Measurements from ENCODE around the gene USP15. TPM values are rescaled to one million over a fixed set of nuclear protein-coding genes. Genes with fewer than 3 reads are reported as not detected.
A peak's percentile ranks its signal among the peaks of the same experiment; 100 is the strongest.

USP15 gene
- polyA plus RNA-seq, 3 donors, result 47.8 to 54.8 (median 51.8) TPM

DNA sequence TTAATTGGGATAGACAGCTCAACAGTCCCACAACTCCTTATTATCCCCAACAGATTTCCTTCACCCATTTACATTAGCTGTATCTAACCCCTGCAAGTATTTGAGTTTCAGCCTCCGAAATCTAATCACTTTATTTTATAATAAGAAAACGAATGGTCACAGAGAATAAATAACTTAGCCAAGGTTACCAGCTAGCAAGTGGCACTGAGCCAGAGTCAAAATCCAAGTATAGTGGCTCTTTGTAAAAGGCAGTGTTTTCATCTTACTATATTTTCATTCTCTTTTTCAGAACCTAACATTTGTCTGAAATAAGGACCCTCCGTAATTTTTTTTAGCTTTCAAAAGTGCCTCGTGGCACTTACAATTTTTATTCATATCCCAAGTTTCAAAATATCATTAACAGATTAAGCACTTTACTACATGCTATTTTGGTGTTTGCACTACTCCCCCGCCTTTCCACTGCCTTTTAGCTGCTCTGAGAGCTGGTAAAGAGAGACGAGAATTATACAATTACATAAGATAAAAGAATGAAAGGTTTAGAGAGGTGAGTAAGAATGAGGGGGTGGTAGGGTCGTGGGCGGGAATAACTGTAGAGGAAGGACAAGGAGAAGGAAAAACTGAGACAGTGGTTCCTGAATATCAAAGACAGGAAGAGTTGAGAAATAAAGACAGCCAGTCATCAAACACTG, 3.7 kb upstream of the USP15 start:
- DNase-seq (ENCODE audit: low read depth in 3 of 3, low spot score in 2 of 3), result no peak

GRCh38 chr12:62258231-62258630, 2.0 kb upstream of the USP15 start:
- DNase-seq (ENCODE audit: low read depth in 3 of 3, low spot score in 2 of 3), result no peak

DNA sequence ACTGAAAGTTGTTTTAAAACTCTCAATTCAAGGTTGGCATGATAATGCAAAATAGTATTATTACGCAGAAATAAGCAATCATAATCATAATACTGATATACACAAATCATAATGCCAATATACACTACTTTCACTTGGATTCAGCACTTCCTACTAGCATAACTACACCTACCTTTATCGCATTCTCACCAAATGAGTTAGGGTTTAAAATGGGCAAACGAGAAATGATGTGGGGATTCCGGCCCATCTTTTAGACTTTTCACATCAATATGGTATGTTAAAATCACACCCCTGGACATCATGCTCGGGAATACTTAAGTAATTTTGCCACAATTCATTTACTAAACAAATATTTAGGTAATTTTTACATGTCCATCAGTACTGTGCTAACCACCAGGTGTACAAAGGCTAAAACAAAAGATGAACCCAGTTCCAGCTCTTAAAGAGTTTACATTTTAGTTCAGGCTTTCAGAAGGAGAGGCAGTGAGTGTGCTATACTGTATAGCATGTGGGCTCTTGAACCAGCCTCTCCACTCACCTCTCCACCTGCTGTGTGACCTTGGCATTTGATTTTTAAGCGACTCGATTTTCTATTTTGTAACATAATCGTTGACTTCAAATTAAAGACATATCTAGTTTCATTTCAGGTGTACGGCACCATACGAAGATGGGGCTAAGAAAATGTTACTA, 1.1 kb upstream of the USP15 start:
- DNase-seq (ENCODE audit: low read depth in 3 of 3, low spot score in 2 of 3), result peak in 2 of 3 donors; percentile 6 to 23

DNA sequence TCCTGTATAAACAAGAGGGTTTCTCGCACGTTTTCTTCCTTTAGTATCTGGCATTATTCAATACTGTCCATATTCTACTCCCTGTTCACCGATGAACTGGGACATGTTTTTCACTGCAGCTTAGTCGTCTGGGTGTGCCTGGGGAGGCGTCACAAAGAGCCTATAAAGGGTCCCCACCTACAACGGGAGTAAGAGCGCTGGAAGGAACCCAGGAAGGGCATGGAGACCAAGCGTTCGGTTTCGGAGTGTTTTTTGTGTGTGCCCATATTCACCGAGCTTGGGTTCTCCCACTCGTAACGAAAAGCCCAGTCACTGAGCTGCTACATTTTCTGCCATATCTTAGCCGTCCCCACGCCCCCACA, 592 bp upstream of the USP15 start:
- DNase-seq (ENCODE audit: low read depth in 3 of 3, low spot score in 2 of 3), result peak in 1 of 3 donors; percentile 68

GRCh38 chr12:62260733-62261683, 804 bp downstream of the USP15 start:
- DNase-seq (ENCODE audit: low read depth in 3 of 3, low spot score in 2 of 3), result peak in 1 of 3 donors; percentile 18

GRCh38 chr12:62261876-62262517, 1.8 kb downstream of the USP15 start:
- DNase-seq (ENCODE audit: low read depth in 3 of 3, low spot score in 2 of 3), result no peak

- no peak for DNase-seq (ENCODE audit: low read depth in 3 of 3, low spot score in 2 of 3)
Observed at GRCh38 chr12:62263232-62263631, 3.0 kb downstream of the USP15 start.

DNA sequence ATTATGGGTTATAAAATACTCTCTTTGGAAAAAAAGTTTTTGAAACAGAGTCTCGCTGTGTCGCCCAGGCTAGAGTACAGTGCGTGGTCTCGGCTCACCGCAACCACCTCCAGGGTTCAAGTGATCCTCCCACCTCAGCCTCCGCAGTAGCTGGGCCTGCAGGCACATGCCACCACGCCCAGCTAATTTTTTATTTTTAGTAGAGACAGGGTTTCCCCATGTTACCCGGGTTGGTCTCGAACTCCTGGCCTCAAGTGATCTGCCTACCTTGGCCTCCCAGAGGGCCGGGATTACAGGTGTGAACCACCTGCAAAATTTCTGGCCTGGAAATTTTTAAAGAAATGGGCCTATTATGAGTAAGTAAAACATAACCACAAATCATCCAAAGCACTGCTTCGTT, 3.8 kb downstream of the USP15 start:
- no peak for DNase-seq (ENCODE audit: low read depth in 3 of 3, low spot score in 2 of 3)

- no peak for DNase-seq (ENCODE audit: low read depth in 3 of 3, low spot score in 2 of 3)
Observed at GRCh38 chr12:62264706-62265105, 4.5 kb downstream of the USP15 start.

DNA sequence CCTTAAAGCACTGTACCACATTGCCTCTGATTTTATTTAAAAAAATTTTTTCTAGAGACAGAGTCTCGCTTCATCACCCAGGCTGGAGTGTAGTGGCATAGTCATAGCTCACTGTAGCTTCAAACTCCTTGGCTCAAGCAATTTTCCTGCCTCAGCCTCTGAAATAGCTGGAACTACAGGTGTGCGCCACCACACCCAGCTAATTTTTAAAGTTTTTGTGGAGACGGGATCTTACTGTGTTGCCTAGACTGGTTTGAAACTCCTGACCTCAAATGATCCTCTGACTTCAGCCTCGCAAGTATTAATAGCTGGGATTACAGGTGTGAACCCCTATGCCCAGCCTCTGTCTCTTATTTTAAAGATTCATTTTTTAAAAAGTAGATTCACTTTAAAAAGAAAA, 5.3 kb downstream of the USP15 start:
- no peak for DNase-seq (ENCODE audit: low read depth in 3 of 3, low spot score in 2 of 3)

DNA sequence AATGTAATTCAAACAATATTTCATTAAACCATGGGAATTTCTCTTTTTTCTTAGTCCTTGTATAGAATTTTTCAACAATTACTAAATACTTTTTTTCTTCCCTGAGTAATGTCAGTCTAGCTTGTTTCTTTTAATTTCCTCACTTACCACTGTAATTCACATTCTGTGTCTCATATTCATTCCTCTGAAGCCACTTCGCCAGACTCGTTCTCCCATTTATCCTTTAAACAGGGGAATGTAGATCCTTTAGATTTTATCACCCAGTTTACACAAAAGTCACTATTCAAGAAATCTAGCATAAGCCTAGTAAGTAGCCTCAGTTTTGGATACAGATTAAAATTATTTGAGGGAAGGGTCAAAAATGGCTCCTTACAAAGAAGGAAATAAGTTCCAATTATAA, 6.8 kb downstream of the USP15 start:
- DNase-seq (ENCODE audit: low read depth in 3 of 3, low spot score in 2 of 3), result no peak

GRCh38 chr12:62267480-62267879, 7.3 kb downstream of the USP15 start:
- DNase-seq (ENCODE audit: low read depth in 3 of 3, low spot score in 2 of 3), result no peak

GRCh38 chr12:62268956-62269355, 8.8 kb downstream of the USP15 start:
- no peak for DNase-seq (ENCODE audit: low read depth in 3 of 3, low spot score in 2 of 3)

GRCh38 chr12:62269464-62270228, 9.4 kb downstream of the USP15 start:
- no peak for DNase-seq (ENCODE audit: low read depth in 3 of 3, low spot score in 2 of 3)

GRCh38 chr12:62270384-62270783, 10.2 kb downstream of the USP15 start:
- no peak for DNase-seq (ENCODE audit: low read depth in 3 of 3, low spot score in 2 of 3)

DNA sequence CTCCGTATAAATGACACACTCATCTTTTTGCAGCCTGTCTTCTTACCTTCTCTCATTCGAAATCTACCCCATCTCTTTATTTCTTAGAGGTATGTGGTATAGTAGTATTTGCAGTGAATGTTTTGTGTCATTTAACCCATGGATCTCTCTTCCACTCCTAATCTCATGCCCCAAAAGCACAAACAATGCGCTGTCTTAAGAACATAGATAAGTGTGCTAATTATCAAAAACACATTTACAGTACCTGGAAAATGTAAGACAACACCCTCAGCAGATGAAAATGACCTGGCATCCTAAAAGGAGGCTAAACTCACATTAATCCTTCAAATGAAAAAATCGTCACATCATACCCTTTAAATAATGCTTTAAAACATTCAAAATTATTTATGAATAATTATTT, 10.7 kb downstream of the USP15 start:
- DNase-seq (ENCODE audit: low read depth in 3 of 3, low spot score in 2 of 3), result no peak

DNA sequence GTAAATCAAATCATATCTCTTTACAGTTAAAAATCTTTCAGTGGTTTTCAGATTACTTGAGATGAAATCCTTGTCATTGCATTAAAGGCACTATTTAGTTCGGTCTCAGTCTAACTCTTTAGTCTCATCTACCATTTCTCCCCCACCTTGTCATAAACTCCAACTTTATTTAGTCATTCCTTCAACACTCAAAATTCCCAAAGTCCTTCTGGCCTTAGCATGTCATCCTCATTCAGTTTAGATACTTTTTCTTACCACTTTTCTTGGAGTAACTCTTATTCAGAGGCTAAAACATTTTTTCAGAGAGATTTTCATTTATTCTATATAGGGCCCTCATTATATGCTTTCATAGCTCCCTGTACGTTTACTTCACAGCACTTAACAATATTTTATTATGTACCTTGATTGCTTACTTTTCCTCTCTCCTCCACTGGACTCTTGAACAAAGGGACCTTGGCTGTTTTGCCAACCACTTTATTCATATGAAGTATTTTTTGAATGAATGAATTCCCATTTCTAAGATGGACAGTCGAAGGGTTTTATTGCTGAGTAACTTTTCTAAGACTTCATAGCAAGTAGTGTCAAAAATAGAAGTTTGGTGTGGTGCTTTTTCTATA, 12.8 kb downstream of the USP15 start:
- DNase-seq (ENCODE audit: low read depth in 3 of 3, low spot score in 2 of 3), result no peak

DNA sequence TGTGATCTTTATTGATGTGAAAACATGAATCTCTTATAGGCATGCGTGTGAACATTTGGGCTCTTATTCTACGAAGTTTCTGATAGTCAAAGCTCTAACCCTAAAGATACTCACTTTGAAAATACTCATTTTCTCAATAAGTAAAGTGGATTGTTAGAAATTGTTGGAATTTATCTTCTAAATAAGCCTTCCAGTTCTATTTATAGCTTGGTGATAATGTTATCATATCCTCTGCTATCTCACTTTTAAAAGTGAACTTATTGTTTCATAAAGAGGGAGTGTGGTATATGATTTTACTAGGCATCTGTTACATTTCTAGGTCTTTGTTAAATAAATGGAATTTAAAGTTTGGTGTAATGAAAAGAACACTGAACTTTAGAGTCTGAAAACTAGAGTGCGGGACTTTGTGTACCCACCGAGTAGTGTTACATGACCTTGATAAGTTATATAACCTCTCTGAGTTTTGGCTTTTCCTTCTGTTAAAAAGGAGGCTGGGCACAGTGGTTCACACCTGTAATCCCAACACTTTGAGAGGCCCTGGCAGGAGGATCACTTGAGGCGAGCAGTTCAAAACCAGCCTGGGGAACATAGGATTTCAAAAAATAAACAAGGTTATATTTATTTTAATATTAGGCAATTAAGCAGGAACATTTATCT, 13.6 kb downstream of the USP15 start:
- DNase-seq (ENCODE audit: low read depth in 3 of 3, low spot score in 2 of 3), result no peak

DNA sequence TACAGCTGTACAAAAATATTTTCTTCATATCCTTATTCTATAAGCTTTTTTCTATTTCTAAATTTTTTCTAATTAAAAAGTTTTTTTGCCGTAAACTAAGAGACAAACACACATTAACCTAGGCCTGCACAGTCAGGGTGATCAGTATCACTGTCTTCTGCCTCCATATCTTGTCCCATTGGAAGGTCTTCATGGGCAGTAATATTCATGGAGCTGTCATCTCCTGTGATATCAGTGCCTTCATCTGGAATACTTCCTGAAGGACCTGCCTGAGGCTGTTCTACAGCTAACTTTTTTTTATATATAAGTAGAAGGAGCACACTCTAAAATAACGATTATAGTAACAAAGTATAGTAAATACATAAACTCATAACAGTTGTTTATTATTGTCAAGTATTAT, 17.8 kb downstream of the USP15 start:
- no peak for DNase-seq (ENCODE audit: low read depth in 3 of 3, low spot score in 2 of 3)

All from right renal cortex interstitium (tissue), 3 donors.